Loucy (cell line): Measurements from ENCODE around the gene STXBP6.

Experiments
- CTCF ChIP-seq: fragments of 200-600 bp; sonication (generic); conservative IDR thresholded peaks from 2 replicates; pipeline ENCODE4 v1.5.1; 2014; ENCODE audit warnings: mild to moderate bottlenecking, antibody characterized with exemption, low read length
- EZH2phosphoT487 ChIP-seq: fragments of 200-600 bp; IDR thresholded peaks from 2 replicates; pipeline ENCODE4 v1.6.1; 2018; ENCODE audit warnings: antibody characterized with exemption, mild to moderate bottlenecking, moderate library complexity, borderline replicate concordance

- TF ChIP-seq CTCF (no peak), EZH2phosphoT487 (no peak)
Observed at GRCh38 chr14:25033358-25033757, 16.6 kb downstream of the STXBP6 start.
